IPS-15b (cell line): ENCODE results near the gene TMEM204.

Source experiments
- H3K27me3 ChIP-seq: one replicate; pipeline ENCODE4 v1.6.1; 2013; ENCODE audit warnings: low read length; ENCODE audit not compliant: control insufficient read depth, insufficient read depth
- H3K36me3 ChIP-seq: one replicate; pipeline ENCODE4 v1.6.1; 2013; ENCODE audit warnings: low read length; ENCODE audit not compliant: control insufficient read depth, insufficient read depth
- H3K4me1 ChIP-seq: one replicate; pipeline ENCODE4 v1.6.1; 2013; ENCODE audit warnings: mild to moderate bottlenecking, low read length; ENCODE audit not compliant: control insufficient read depth, insufficient read depth
- H3K4me3 ChIP-seq: one replicate; pipeline ENCODE4 v1.5.1; 2013; ENCODE audit warnings: low read depth, low read length
- H3K9ac ChIP-seq: one replicate; pipeline ENCODE4 v1.6.1; 2013; ENCODE audit warnings: low read depth, mild to moderate bottlenecking, low read length
- H3K9me3 ChIP-seq: one replicate; pipeline ENCODE4 v1.6.1; 2013; ENCODE audit warnings: mild to moderate bottlenecking, low read length; ENCODE audit not compliant: control insufficient read depth, insufficient read depth

The TMEM204 gene

DNA sequence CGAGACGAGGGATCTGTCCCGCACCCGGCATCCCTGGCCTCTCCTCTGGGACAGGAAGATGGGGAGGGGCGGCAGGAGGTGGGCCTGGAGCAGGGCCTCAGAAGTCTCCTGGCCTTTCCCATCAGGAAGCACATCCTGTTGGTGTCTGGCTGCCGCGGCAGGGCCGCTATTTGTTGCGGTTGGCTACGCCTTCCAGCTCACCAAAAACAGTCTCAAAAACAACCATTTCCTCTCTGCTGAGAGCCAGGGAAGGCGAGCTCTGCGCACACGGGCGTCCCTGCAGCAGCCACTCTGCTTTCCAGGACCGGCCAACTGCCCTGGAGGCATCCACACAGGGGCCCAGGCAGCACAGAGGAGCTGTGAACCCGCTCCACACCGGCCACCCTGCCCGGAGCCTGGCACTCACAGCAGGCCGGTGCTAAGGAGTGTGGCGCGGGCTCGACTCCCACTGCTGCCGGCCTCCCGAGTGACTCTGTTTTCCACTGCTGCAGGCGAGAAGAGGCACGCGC, at the start of gene TMEM204:
Gene TMEM204, plus strand, starts transcription at position 224 of the 509 bp plus-strand sequence. CDS start 610 bp downstream, outside the sequence.
- Histone ChIP-seq H3K36me3 (peaks cover 7% of the 10 kb centered on the region), H3K27me3 (no peaks in the 10 kb centered on the region), H3K9me3 (no peaks in the 10 kb centered on the region), H3K4me1 (no peaks in the 10 kb centered on the region), H3K4me3 (no peak within 1 kb of the TSS), H3K9ac (no peak within 1 kb of the TSS)

DNA sequence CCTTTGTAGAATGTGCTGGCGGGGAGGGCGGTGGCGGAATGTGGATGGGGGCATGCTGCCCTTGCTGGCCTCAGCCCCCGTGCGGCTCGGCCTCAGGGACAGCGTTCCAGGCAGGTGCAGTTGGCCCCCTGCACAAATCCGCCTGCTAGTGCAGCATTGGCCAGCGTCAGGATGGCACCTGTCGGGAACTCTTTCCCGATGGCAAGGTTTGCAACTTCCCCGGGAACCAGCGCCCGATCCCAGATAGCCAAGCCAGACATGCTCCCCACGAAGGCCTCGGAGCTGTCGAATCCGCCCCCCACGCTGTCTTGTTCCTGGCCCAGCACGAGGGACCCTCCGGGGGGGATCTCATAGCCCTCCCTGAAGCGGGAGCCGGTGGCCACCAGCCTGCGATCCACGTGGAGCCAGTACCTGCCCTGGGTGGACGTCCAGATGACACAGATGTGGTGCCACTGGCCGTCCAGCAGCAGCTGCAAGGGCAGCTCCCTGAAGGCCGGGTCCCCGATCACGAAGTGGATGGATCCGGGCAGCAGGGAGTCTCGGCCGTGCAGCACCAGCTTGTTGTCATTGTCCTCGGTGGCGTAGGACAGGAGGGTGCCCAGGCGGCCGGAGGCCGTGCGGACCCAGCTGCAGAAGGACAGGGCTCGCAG, 47.5 kb upstream of the TMEM204 start:
- Histone ChIP-seq H3K9ac (no peak overlapping the region), H3K4me3 (no peak overlapping the region), H3K36me3 (no peaks in the 10 kb centered on the region), H3K27me3 (peaks cover 3% of the 10 kb centered on the region), H3K4me1 (no peaks in the 10 kb centered on the region), H3K9me3 (no peaks in the 10 kb centered on the region)

DNA sequence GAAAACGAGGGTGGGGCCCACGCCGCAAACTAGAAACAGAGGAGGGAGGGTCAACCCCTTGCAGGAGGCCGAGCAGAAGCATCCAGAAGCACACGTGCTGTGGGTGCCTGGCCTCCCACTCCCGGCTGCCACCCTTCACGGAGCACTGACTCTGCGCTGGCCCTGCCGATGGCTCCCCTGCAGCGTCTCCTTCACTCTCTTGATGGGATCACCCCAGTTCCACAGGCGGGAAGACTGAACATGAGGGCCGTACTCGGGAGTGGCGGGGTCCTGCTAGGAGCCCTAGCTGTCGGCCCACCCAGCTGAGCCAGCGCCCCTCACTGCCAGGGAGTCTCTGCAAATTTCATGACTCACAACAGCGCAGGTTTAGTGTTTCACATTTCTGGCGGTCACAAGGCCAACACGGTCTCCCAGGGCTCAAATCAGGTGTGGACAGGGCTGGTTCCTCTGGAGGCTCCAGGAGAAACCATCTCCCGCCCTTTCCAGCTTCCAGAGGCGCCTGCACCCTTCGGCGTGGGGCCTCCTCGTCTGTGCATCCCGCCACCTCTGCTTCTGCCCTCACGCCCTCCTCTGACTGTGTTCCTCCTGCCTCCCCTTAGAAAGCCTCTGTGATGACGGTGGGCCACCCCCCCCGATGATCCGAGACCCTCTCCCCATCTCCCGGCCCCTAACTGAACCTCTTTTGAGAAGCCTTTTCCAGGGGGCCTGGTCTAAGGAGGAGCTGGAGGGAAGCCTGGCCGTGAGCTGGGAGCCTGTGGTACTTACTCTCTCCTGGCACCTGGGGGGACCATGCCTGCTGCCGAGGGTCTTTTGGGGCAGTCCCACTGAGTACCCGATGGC, 46.7 kb upstream of the TMEM204 start:
- no peaks in the 10 kb centered on the region for H3K9me3 ChIP-seq
- no peaks in the 10 kb centered on the region for H3K4me1 ChIP-seq
- H3K27me3 ChIP-seq, result peaks cover 3% of the 10 kb centered on the region
- H3K36me3 ChIP-seq, result no peaks in the 10 kb centered on the region
- no peak overlapping the region for H3K4me3 ChIP-seq
- H3K9ac ChIP-seq, result no peak overlapping the region

DNA sequence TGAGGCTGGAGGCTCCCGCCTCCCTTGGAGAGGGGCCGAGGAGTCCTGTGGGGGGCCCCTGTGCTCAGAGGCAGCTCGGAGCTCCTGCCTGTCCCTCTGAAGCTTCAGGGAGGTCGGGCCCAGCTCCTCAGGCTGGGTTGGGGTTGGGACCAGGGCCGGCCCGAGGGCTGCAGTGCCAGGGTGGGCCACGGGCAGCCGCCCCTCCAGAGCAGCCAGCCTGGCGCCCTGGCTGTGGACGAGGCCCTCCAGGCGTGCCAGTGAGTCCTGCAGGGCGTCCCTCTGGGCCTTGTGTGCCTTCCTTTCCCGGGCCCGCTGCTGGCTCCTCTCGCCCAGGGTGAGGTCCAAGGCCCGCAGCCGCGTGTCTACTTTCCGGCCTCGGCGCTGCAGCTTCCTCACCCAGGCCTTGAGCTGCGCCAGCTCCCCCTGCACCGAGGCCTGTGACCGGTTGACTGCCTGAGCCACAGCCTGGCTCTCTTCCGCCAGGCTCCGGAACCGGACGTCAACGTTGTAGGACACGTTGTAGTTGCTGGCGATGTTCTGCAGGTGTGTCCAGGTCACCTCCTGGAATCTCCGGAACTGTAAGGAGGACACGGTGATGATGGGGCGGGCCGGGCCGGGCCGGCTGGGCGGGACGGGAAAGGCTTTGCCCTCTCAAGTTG, 45.9 kb upstream of the TMEM204 start:
- no peaks in the 10 kb centered on the region for H3K36me3 ChIP-seq
- no peaks in the 10 kb centered on the region for H3K9me3 ChIP-seq
- no peak overlapping the region for H3K4me3 ChIP-seq
- peaks cover 3% of the 10 kb centered on the region for H3K27me3 ChIP-seq
- peaks cover 2% of the 10 kb centered on the region for H3K4me1 ChIP-seq
- H3K9ac ChIP-seq, result no peak overlapping the region

DNA sequence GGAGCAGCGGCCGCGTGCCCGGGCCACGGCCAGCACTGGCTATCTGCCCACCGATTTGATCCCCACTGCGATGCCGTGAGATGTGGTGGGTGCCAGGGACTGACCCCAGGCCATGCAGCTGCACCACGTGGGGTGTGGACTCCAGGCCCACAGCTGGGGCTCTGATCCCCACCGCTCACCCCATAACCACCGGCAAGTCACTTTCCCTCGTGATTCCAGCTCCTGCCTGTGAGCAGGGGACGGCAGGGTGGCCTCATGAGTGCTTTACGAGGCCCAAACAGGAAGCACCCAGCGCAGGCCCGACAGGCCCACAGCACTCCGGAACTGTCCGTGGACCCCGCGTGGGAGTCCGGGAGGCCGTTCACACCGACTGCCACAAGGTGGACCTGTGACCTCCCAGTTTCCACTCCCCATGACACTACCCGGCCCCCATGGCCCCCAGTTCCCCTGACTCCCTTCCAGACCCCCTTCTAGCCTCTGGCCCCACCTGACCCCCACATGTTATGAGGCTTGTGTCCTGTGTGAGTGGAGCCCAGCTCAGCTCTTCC, 45.3 kb upstream of the TMEM204 start:
- Histone ChIP-seq H3K4me3 (no peak overlapping the region), H3K9ac (no peak overlapping the region), H3K9me3 (no peaks in the 10 kb centered on the region), H3K36me3 (no peaks in the 10 kb centered on the region), H3K4me1 (peaks cover 4% of the 10 kb centered on the region), H3K27me3 (peaks cover 3% of the 10 kb centered on the region)

DNA sequence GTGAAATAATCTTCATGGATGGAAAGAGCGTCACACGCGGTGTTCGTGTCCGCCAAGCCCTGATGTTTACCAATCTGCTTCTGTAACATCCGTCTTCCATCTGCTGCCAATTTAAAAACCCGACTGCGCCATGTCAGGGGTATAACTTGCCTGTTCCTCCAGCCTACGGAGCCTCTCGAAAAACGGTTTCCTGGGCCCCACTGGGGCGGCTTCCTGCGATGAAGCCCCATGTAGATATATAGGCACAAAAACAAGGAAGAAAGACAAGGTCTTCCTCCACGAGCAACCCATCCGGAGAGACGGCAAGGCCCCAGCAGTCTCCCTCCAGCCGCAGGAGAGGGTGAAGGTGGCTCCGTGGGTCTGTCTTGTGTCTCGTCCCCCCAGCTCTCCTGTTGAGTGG, 44.8 kb upstream of the TMEM204 start, which contains the start of gene PTX4:
Gene PTX4, minus strand, starts transcription at position 326 of the 400 bp plus-strand sequence. Its CDS starts 35 bp downstream, at position 291.
- Histone ChIP-seq H3K9me3 (no peaks in the 10 kb centered on the region), H3K4me3 (no peak within 1 kb of the TSS), H3K36me3 (no peaks in the 10 kb centered on the region), H3K9ac (no peak within 1 kb of the TSS), H3K27me3 (peaks cover 2% of the 10 kb centered on the region), H3K4me1 (peaks cover 4% of the 10 kb centered on the region)

DNA sequence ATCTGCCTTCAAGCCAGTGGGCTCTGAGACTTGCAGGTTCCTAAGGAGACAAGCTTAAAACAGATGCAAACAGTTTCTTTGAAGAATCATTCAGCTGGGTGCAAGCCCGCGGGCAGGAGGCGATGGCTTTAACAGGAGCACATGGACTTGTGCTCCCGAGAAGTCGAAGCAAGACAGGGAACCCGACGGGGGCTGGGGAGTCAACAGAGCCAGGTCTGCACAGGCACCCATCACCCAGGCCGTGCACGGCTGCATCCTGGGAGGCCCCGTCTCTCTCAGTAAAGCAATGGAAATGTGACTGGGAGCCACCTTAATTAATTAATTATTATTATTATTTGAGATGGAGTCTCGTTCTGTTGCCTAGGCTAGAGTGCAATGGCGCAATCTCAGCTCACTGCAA, 44.4 kb upstream of the TMEM204 start:
- Histone ChIP-seq H3K9me3 (no peaks in the 10 kb centered on the region), H3K36me3 (no peaks in the 10 kb centered on the region), H3K9ac (no peak overlapping the region), H3K4me1 (peaks cover 4% of the 10 kb centered on the region), H3K4me3 (no peak overlapping the region), H3K27me3 (no peaks in the 10 kb centered on the region)

DNA sequence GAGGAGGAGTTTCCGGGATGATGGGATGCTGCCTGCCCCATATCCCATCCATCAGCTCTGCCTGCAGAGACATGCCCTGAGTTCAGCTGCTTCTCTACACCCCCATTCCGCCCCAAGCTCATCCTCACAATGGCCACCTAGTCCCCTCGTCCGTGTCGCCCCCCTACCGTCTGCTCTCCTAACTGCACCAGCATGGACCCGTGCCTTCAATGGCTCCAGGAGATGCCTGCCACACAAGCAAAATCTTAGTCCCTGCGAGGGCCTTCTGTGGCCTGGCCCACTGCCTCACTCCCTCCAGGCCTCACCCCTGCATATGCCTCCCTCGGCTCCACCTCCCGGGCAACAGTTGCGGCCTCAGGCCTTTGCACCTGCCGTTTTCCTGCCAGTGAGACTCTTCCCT, 42.1 kb upstream of the TMEM204 start:
- peaks cover 4% of the 10 kb centered on the region for H3K4me1 ChIP-seq
- H3K9ac ChIP-seq, result no peak overlapping the region
- H3K4me3 ChIP-seq, result no peak overlapping the region
- H3K9me3 ChIP-seq, result no peaks in the 10 kb centered on the region
- H3K36me3 ChIP-seq, result peaks cover 18% of the 10 kb centered on the region
- H3K27me3 ChIP-seq, result no peaks in the 10 kb centered on the region

DNA sequence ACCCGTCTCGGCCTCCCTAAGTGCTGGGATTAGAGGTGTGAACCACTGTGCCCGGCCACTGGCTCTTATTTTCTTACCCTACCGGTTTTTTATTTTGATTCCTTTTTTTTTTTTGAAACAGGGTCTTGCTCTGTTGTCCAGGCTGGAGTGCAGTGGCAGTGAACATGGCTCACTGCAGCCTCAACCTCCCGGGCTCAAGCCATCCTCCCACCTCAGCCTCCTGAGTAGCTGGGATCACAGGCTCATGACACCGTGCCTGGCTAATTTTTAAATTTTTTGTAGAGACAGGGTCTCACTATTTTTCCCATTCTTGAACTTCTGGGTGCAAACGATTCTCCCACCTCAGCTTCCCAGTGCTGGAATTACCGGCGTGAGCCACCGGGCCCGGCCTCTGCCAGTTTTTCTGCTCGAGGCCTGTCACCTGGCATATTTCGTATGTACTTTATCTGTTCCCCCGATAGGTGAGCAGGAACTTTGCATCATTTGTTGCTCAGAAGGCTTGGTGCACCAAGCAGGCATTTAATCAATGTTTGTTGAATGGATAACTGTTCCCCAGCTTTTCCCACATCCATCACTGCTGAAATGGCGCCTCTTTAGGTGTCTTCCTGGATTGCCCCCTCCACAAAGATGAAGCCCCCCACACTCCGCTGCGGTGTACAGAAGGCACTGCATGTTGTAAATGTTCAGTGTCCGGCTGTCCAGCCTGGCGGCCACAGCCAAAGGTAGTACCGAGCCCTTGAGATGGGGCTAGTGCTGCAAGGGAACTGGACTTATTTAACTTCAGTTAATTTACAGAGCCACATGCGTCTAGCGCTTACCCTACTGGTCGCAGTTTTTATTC, 41.2 kb upstream of the TMEM204 start:
- H3K4me3 ChIP-seq, result peak overlapping the region; percentile 77
- H3K27me3 ChIP-seq, result no peaks in the 10 kb centered on the region
- H3K36me3 ChIP-seq, result peaks cover 28% of the 10 kb centered on the region
- H3K4me1 ChIP-seq, result peaks cover 4% of the 10 kb centered on the region
- peak overlapping the region; percentile 77 for H3K9ac ChIP-seq
- H3K9me3 ChIP-seq, result no peaks in the 10 kb centered on the region

DNA sequence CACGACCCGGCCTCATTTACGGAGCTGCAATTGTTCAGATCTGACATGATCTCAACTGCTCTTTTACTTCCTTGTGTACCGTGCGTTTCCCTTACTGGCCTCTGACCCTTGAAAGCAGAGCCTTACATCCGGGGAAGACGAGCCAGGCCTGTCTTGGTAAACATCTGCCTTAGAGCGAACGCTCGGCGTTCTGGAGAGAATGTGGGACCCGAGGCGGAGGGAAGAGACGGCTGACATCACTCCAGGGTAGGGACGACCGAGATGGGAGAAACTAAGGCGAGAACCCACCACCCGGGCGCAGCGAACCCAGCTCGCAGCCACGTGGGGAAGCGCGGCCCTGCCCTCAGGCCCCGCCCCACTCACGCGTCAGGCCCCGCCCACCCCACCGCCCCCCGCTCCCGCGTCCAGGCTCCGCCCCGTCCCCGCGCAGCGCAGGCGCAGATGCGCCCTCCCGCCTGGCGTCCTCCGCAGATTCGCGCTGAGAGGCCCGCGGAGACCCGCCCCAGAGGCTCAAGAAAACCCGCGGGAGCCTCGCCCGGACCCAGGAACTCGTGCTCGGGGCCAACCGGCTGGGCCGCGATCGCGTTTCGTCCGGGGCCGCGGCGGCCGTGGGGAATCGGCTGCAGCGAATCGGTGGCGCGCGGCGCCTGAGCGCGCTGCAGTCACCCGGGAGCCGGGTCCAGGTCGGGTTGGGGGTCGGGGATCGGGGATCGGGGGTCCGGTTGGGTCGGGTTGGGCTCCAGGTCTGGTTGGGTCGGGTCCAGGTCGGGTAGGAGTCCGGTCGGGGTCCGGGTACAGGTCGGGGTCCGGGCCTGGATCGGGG, 40.3 kb upstream of the TMEM204 start, which contains the start of gene TELO2:
Gene TELO2, plus strand, starts transcription at position 438 of the 823 bp plus-strand sequence. CDS start 922 bp downstream, outside the sequence.
- Histone ChIP-seq H3K4me1 (peaks cover 4% of the 10 kb centered on the region), H3K9ac (peak within 1 kb of the TSS; percentile 77), H3K4me3 (peak within 1 kb of the TSS; percentile 77), H3K9me3 (no peaks in the 10 kb centered on the region), H3K27me3 (no peaks in the 10 kb centered on the region), H3K36me3 (peaks cover 32% of the 10 kb centered on the region)
